AG04449 (cell line): ENCODE measurements around the gene HLA-DPA1.

ENCODE experiments used
- CTCF ChIA-PET: fragments of 350-600 bp; formaldehyde crosslinking; extraction: SDS; loops from one replicate; lab custom pipeline; 2021; ENCODE audit warnings: antibody characterized with exemption; lab: Yijun Ruan, JAX
- POLR2A ChIA-PET: fragments of 400-600, 350-600 bp; formaldehyde crosslinking; extraction: SDS; loops from one replicate; lab custom pipeline; 2020; ENCODE audit warnings: antibody characterized with exemption, inconsistent platforms; lab: Yijun Ruan, JAX
- DNase-seq: peaks from one replicate; pipeline ENCODE4 v3.0.0-alpha.2; 2010; ENCODE audit warnings: low read depth, low spot score
- H3K4me3 ChIP-seq: 2 replicates; pipeline ENCODE4 v1.5.1; 2011; ENCODE audit warnings: low read depth, mild to moderate bottlenecking, control low read depth, low read length
- CTCF ChIP-seq: IDR thresholded peaks from one replicate; pipeline ENCODE4 v1.5.1; 2011; ENCODE audit warnings: mild to moderate bottlenecking, moderate library complexity, low read length, control low read depth, inconsistent platforms; ENCODE audit not compliant: insufficient read depth; ENCODE audit errors: missing control alignments

Gene HLA-DPA1

GRCh38 chr6:33085627-33086026 is 12.2 kb upstream of the HLA-DPA1 start:
- no peak overlapping the region for H3K4me3 ChIP-seq
- no peak for TF ChIP-seq CTCF
- ChIA-PET POLR2A (no interaction called here), CTCF (interaction anchor here (1.5 kb wide), 1 partner anchor 152 kb away, joined by 4 read pairs; no protein-coding TSS in a partner anchor)
- no peak for DNase-seq

GRCh38 chr6:33082702-33083101 is 9.3 kb upstream of the HLA-DPA1 start:
- peak; percentile 58 for TF ChIP-seq CTCF
- ChIA-PET POLR2A (no interaction called here), CTCF (interaction anchor here (0.6 to 7.5 kb wide), 16 partner anchors 8 to 149 kb away, joined by 3 to 61 read pairs (median 3); partner anchors contain the start of gene HLA-DPA1)
- H3K4me3 ChIP-seq: no peak overlapping the region
- DNase-seq: no peak

GRCh38 chr6:33081098-33081824 is 7.8 kb upstream of the HLA-DPA1 start:
- CTCF ChIA-PET: interaction anchor here (0.9 to 7.5 kb wide), 11 partner anchors 8 to 195 kb away, joined by 3 to 61 read pairs (median 5); partner anchors contain the start of gene HLA-DPA1
- peak overlapping the region; percentile 56 for H3K4me3 ChIP-seq
- no peak for DNase-seq
- POLR2A ChIA-PET: interaction anchor here (1.3 kb wide), 1 partner anchor 109 kb away, joined by 3 read pairs; no protein-coding TSS in a partner anchor
- TF ChIP-seq CTCF: no peak

GRCh38 chr6:33080127-33081089 is 7.0 kb upstream of the HLA-DPA1 start:
- POLR2A ChIA-PET: interaction anchor here (1.3 kb wide), 1 partner anchor 109 kb away, joined by 3 read pairs; no protein-coding TSS in a partner anchor
- H3K4me3 ChIP-seq: peak overlapping the region; percentile 56
- CTCF ChIA-PET: interaction anchor here (0.8 to 7.5 kb wide), 9 partner anchors 9 to 195 kb away, joined by 3 to 61 read pairs (median 3); no protein-coding TSS in a partner anchor
- no peak for TF ChIP-seq CTCF
- DNase-seq: no peak

GRCh38 chr6:33079580-33079979 is 6.1 kb upstream of the HLA-DPA1 start:
- CTCF ChIA-PET: interaction anchor here (0.8 to 7.5 kb wide), 7 partner anchors 9 to 194 kb away, joined by 3 to 61 read pairs (median 5); no protein-coding TSS in a partner anchor

More at GRCh38 chr6:33079580-33079979, 6.1 kb upstream of the HLA-DPA1 start:
- no peak overlapping the region for H3K4me3 ChIP-seq
- TF ChIP-seq CTCF: no peak
- POLR2A ChIA-PET: no interaction called here
- no peak for DNase-seq
